AG04450 (cell line): ENCODE results near the gene POLR3A. TPM values are rescaled to one million over a fixed set of nuclear protein-coding genes. Genes with fewer than 3 reads are reported as not detected.

Source experiments
- CTCF ChIA-PET: fragments of 300-600, 350-600 bp; formaldehyde crosslinking; extraction: SDS; loops from one replicate; lab custom pipeline; 2022; ENCODE audit warnings: antibody characterized with exemption, inconsistent platforms; lab: Charles Lee
- POLR2A ChIA-PET: fragments of 350-600 bp; formaldehyde crosslinking; extraction: SDS; loops from one replicate; lab custom pipeline; 2021; ENCODE audit warnings: antibody characterized with exemption, inconsistent platforms; lab: Yijun Ruan, JAX
- DNase-seq: peaks from one replicate; pipeline ENCODE4 v3.0.0-alpha.2; 2011; ENCODE audit warnings: low read depth, low spot score
- H3K27ac ChIP-seq: one replicate; pipeline ENCODE4 v1.5.1; 2012; ENCODE audit warnings: low read depth, low read length, control low read depth
- H3K27me3 ChIP-seq: one replicate; pipeline ENCODE4 v1.6.0; 2012; ENCODE audit warnings: low read length; ENCODE audit not compliant: control insufficient read depth, insufficient read depth
- H3K4me3 ChIP-seq: 2 replicates; pipeline ENCODE4 v1.5.1; 2011; ENCODE audit warnings: mild to moderate bottlenecking, low read depth, low read length, control low read depth
- H3K9me3 ChIP-seq: 2 replicates; pipeline ENCODE4 v1.5.1; 2012; ENCODE audit warnings: low read length; ENCODE audit not compliant: control insufficient read depth, insufficient read depth
- CTCF ChIP-seq: IDR thresholded peaks from 2 replicates; pipeline ENCODE4 v1.5.1; 2011; ENCODE audit warnings: low read depth, low read length, control low read depth, inconsistent platforms
- polyA plus RNA-seq: library from polyadenylated mRNA; depleted of rRNA; stranded (reverse); fragments of >200 nt; gene quantifications from 2 replicates; pipeline ENCODE4 v1.2.3, GENCODE V29; 2011

Gene POLR3A
- polyA plus RNA-seq, 1 experiment: 16.3 TPM

GRCh38 chr10:77978360-77978759 is 51.0 kb downstream of the POLR3A start:
- no peaks in the 10 kb centered on the region for H3K27me3 ChIP-seq
- no peak for DNase-seq
- no peak for TF ChIP-seq CTCF
- POLR2A ChIA-PET: no interaction called here
- H3K4me3 ChIP-seq: no peak overlapping the region
- CTCF ChIA-PET: no interaction called here
- H3K9me3 ChIP-seq: no peaks in the 10 kb centered on the region
- no peak overlapping the region for H3K27ac ChIP-seq

- H3K27me3 ChIP-seq: no peaks in the 10 kb centered on the region
- TF ChIP-seq CTCF: no peak
- CTCF ChIA-PET: no interaction called here
- no peak overlapping the region for H3K27ac ChIP-seq
- POLR2A ChIA-PET: no interaction called here
- DNase-seq: no peak
- H3K9me3 ChIP-seq: no peaks in the 10 kb centered on the region
- H3K4me3 ChIP-seq: no peak overlapping the region
Observed at GRCh38 chr10:77977934-77978333, 51.4 kb downstream of the POLR3A start.

GRCh38 chr10:77977016-77977415 is 52.3 kb downstream of the POLR3A start:
- H3K9me3 ChIP-seq: no peaks in the 10 kb centered on the region
- no peak for DNase-seq
- no peak for TF ChIP-seq CTCF
- H3K27ac ChIP-seq: no peak overlapping the region
- no peak overlapping the region for H3K4me3 ChIP-seq
- H3K27me3 ChIP-seq: no peaks in the 10 kb centered on the region
- ChIA-PET POLR2A (no interaction called here), CTCF (no interaction called here)

GRCh38 chr10:77975086-77975666 is 54.1 kb downstream of the POLR3A start:
- POLR2A ChIA-PET: interaction anchor here (0.7 kb wide), 1 partner anchor 42 kb away, joined by 8 read pairs; no protein-coding TSS in a partner anchor

More at GRCh38 chr10:77975086-77975666, 54.1 kb downstream of the POLR3A start:
- H3K9me3 ChIP-seq: no peaks in the 10 kb centered on the region
- CTCF ChIA-PET: interaction anchor here (1.2 to 2.2 kb wide), 3 partner anchors 9 to 130 kb away, joined by 4 to 11 read pairs (median 7); no protein-coding TSS in a partner anchor
- no peak for DNase-seq
- no peaks in the 10 kb centered on the region for H3K27me3 ChIP-seq
- TF ChIP-seq CTCF: no peak
- no peak overlapping the region for H3K27ac ChIP-seq
- no peak overlapping the region for H3K4me3 ChIP-seq
